SK-N-SH (cell line): ENCODE measurements around the gene CCM2.

Experiments
- CHD2 ChIP-seq: fragments of 150-350 bp; IDR thresholded peaks from 2 replicates; pipeline ENCODE4 v1.6.1; 2018; ENCODE audit warnings: low read length; ENCODE audit not compliant: partially characterized antibody
- FOSL2 ChIP-seq: IDR thresholded peaks from 2 replicates; pipeline ENCODE4 v1.4.0; 2012; ENCODE audit warnings: low read depth, mild to moderate bottlenecking, moderate library complexity, borderline replicate concordance
- FOXM1 ChIP-seq: IDR thresholded peaks from 2 replicates; pipeline ENCODE4 v1.4.0; 2012; ENCODE audit warnings: low read depth, mild to moderate bottlenecking
- JUND ChIP-seq: IDR thresholded peaks from 2 replicates; pipeline ENCODE4 v1.4.0; 2012
- PBX3 ChIP-seq: IDR thresholded peaks from 2 replicates; pipeline ENCODE4; 2012
- POLR2AphosphoS5 ChIP-seq: IDR thresholded peaks from 2 replicates; pipeline ENCODE4 v1.6.1; 2012; ENCODE audit warnings: low read depth, low read length
- RFX5 ChIP-seq: IDR thresholded peaks from 2 replicates; pipeline ENCODE4 v1.6.1; 2012; ENCODE audit warnings: mild to moderate bottlenecking, improper control_type of control experiment, low read length
- SMC3 ChIP-seq: IDR thresholded peaks from 2 replicates; pipeline ENCODE4 v1.6.1; 2012; ENCODE audit warnings: low read depth, low read length, improper control_type of control experiment
- TAF1 ChIP-seq: IDR thresholded peaks from 2 replicates; pipeline ENCODE4 v1.6.1; 2012; ENCODE audit warnings: low read depth, mild to moderate bottlenecking, low read length, moderate library complexity, borderline replicate concordance
- USF2 ChIP-seq: fragments of 150-350 bp; IDR thresholded peaks from 2 replicates; pipeline ENCODE4 v1.6.1; 2017; ENCODE audit warnings: antibody characterized with exemption, low read length, low read depth, borderline replicate concordance
- YY1 ChIP-seq: IDR thresholded peaks from 2 replicates; pipeline ENCODE4 v1.4.0; 2012; ENCODE audit warnings: low read depth, mild to moderate bottlenecking
- TF ChIP-seq, protein P1 (sequence below): fragments of 200-600 bp; sonication (generic); IDR thresholded peaks from 2 replicates; pipeline ENCODE4 v1.6.1; 2017; ENCODE audit warnings: antibody characterized with exemption, mild to moderate bottlenecking, moderate library complexity
- TF ChIP-seq, protein P2 (sequence below): IDR thresholded peaks from 2 replicates; pipeline ENCODE4 v1.4.0; 2012; ENCODE audit warnings: low read depth
- TF ChIP-seq, protein P3 (sequence below): IDR thresholded peaks from 2 replicates; pipeline ENCODE4 v1.6.1; 2012; ENCODE audit warnings: mild to moderate bottlenecking, low read depth, low read length, moderate library complexity

DNA sequence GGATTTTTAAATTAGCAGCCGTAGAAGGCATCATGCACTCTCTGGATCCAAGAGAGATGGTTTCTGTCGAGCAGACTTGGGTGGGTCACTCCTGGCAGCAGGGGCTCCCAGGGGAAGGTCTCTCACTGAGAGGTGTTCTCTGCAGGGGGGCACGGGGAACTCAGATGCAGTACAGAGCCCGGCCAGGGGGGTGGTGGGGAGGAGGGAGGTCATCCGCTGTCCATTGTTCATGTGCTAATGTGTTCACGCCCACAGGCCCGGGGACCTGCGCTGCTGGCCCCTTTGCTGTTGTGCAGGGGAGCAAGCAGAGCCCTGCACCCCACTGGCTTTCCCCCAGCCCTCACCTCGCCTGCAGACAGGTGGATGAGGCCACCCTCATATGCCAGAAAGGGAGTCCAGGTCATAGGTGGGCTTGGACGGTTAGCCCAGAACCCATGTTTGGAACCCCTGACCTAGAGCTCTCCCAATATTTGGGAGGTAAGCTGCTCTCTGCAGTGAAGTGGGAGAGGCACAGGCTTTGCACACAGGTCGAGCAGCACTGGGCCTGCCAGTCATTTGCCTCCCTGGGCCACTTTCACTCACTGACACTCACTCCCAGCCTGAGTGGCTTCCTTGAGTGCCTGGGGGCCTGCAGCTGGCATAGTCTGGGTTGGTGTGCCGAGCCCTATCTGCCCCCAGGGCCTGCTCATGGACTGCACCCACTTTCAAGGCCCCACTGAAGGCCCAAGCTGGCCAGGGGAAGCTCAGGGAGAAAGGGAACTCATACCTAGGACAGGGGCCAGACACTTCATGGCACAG, 124.1 kb downstream of the CCM2 start:
- TF ChIP-seq PBX3, result no peak
- TF ChIP-seq RFX5, result no peak
- TF ChIP-seq, protein P1, sequence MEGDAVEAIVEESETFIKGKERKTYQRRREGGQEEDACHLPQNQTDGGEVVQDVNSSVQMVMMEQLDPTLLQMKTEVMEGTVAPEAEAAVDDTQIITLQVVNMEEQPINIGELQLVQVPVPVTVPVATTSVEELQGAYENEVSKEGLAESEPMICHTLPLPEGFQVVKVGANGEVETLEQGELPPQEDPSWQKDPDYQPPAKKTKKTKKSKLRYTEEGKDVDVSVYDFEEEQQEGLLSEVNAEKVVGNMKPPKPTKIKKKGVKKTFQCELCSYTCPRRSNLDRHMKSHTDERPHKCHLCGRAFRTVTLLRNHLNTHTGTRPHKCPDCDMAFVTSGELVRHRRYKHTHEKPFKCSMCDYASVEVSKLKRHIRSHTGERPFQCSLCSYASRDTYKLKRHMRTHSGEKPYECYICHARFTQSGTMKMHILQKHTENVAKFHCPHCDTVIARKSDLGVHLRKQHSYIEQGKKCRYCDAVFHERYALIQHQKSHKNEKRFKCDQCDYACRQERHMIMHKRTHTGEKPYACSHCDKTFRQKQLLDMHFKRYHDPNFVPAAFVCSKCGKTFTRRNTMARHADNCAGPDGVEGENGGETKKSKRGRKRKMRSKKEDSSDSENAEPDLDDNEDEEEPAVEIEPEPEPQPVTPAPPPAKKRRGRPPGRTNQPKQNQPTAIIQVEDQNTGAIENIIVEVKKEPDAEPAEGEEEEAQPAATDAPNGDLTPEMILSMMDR, result no peak
- TF ChIP-seq FOSL2, result no peak
- no peak for TF ChIP-seq TAF1
- TF ChIP-seq, protein P2, sequence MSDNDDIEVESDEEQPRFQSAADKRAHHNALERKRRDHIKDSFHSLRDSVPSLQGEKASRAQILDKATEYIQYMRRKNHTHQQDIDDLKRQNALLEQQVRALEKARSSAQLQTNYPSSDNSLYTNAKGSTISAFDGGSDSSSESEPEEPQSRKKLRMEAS, result no peak
- no peak for TF ChIP-seq SMC3
- no peak for TF ChIP-seq POLR2AphosphoS5
- TF ChIP-seq USF2, result no peak
- TF ChIP-seq, protein P3, sequence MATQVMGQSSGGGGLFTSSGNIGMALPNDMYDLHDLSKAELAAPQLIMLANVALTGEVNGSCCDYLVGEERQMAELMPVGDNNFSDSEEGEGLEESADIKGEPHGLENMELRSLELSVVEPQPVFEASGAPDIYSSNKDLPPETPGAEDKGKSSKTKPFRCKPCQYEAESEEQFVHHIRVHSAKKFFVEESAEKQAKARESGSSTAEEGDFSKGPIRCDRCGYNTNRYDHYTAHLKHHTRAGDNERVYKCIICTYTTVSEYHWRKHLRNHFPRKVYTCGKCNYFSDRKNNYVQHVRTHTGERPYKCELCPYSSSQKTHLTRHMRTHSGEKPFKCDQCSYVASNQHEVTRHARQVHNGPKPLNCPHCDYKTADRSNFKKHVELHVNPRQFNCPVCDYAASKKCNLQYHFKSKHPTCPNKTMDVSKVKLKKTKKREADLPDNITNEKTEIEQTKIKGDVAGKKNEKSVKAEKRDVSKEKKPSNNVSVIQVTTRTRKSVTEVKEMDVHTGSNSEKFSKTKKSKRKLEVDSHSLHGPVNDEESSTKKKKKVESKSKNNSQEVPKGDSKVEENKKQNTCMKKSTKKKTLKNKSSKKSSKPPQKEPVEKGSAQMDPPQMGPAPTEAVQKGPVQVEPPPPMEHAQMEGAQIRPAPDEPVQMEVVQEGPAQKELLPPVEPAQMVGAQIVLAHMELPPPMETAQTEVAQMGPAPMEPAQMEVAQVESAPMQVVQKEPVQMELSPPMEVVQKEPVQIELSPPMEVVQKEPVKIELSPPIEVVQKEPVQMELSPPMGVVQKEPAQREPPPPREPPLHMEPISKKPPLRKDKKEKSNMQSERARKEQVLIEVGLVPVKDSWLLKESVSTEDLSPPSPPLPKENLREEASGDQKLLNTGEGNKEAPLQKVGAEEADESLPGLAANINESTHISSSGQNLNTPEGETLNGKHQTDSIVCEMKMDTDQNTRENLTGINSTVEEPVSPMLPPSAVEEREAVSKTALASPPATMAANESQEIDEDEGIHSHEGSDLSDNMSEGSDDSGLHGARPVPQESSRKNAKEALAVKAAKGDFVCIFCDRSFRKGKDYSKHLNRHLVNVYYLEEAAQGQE, result no peak
- no peak for TF ChIP-seq FOXM1
- TF ChIP-seq YY1, result no peak
- TF ChIP-seq CHD2, result no peak
- TF ChIP-seq JUND, result no peak
